K562 (cell line): Measurements from ENCODE around the gene ALOX12. TPM values are rescaled to one million over a fixed set of nuclear protein-coding genes. Genes with fewer than 3 reads are reported as not detected.

Experiments used
- ATF3 ChIP-seq, 2 experiments: fragments of 450-650 bp in 1 of 2; sonication (generic) in 1 of 2; formaldehyde crosslinking in 1 of 2; IDR thresholded peaks in 1 of 2; conservative IDR thresholded peaks in 1 of 2; 2 replicates each; pipeline versions ENCODE4 v1.6.1 to v1.8.1; 2016 to 2023; ENCODE audit warnings: mild to moderate bottlenecking in 2 of 2, moderate library complexity in 2 of 2, inconsistent platforms in 1 of 2, missing genetic modification reagents in 1 of 2
- CBFB ChIP-seq: sonication (generic); formaldehyde crosslinking; IDR thresholded peaks from 2 replicates; pipeline ENCODE4 v1.4.0; 2020; ENCODE audit warnings: mild to moderate bottlenecking, missing genetic modification reagents
- CC2D1A ChIP-seq: fragments of 450-650 bp; IDR thresholded peaks from 2 replicates; pipeline ENCODE4 v1.6.1; 2017; ENCODE audit warnings: mild to moderate bottlenecking
- CREM ChIP-seq: IDR thresholded peaks from 2 replicates; pipeline ENCODE4 v1.6.1; 2014; ENCODE audit warnings: antibody characterized with exemption, low read depth
- IFI16 ChIP-seq: fragments of 250-450 bp; sonication (Bioruptor Pico); IDR thresholded peaks from 2 replicates; pipeline ENCODE4 v2.1.2; 2022; ENCODE audit warnings: mild to moderate bottlenecking, inconsistent platforms
- MEIS2 ChIP-seq: fragments of 450-650 bp; IDR thresholded peaks from 2 replicates; pipeline ENCODE4 v1.6.1; 2014; ENCODE audit warnings: mild to moderate bottlenecking; ENCODE audit not compliant: partially characterized antibody
- MTA2 ChIP-seq: fragments of 450-650 bp; IDR thresholded peaks from 2 replicates; pipeline ENCODE4 v1.6.1; 2016; ENCODE audit warnings: low read depth
- PHB2 ChIP-seq: fragments of 450-650 bp; IDR thresholded peaks from 2 replicates; pipeline ENCODE4 v1.6.1; 2017; ENCODE audit warnings: low read depth
- RAD51 ChIP-seq: fragments of 450-650 bp; IDR thresholded peaks from 2 replicates; pipeline ENCODE4 v1.7.1; 2016; ENCODE audit warnings: low read depth, mild to moderate bottlenecking, borderline replicate concordance
- RCOR1 ChIP-seq, 2 experiments: IDR thresholded peaks; 2 replicates each; pipeline ENCODE4 v1.6.1; 2012; ENCODE audit warnings: low read depth in 2 of 2, low read length in 2 of 2, borderline replicate concordance in 1 of 2, improper control_type of control experiment in 1 of 2
- RFX7 ChIP-seq: fragments of 250-450 bp; sonication (Bioruptor Pico); IDR thresholded peaks from 2 replicates; pipeline ENCODE4 v1.5.1; 2021; ENCODE audit warnings: mild to moderate bottlenecking
- SMARCA5 ChIP-seq: fragments of 450-650 bp; IDR thresholded peaks from 2 replicates; pipeline ENCODE4 v1.6.1; 2016
- TAF1 ChIP-seq: IDR thresholded peaks from 2 replicates; pipeline ENCODE4 v1.6.1; 2011; ENCODE audit warnings: mild to moderate bottlenecking, low read length, moderate library complexity; ENCODE audit not compliant: insufficient read depth, control insufficient read depth, severe bottlenecking; ENCODE audit errors: extremely low read depth
- TCF7 ChIP-seq: sonication (generic); IDR thresholded peaks from 2 replicates; pipeline ENCODE4 v1.6.1; 2016; ENCODE audit warnings: antibody characterized with exemption, borderline replicate concordance
- TGIF2 ChIP-seq: sonication (generic); formaldehyde crosslinking; IDR thresholded peaks from 2 replicates; pipeline ENCODE4 v1.8.1; 2022; ENCODE audit warnings: mild to moderate bottlenecking, missing genetic modification reagents, moderate library complexity
- UBTF ChIP-seq, 2 experiments: IDR thresholded peaks; 2 replicates each; pipeline ENCODE4 v1.6.1; 2012; ENCODE audit warnings: improper control_type of control experiment in 2 of 2, low read depth in 2 of 2, low read length in 2 of 2, borderline replicate concordance in 1 of 2
- ZNF140 ChIP-seq: fragments of 250-450 bp; sonication (Bioruptor Pico); IDR thresholded peaks from 2 replicates; pipeline ENCODE4 v1.8.0; 2021; ENCODE audit warnings: moderate library complexity, mild to moderate bottlenecking, inconsistent platforms
- ZNF232 ChIP-seq: sonication (generic); formaldehyde crosslinking; IDR thresholded peaks from 2 replicates; pipeline ENCODE4 v1.8.0; 2022; ENCODE audit warnings: mild to moderate bottlenecking, missing genetic modification reagents
- ZNF282 ChIP-seq: sonication (generic); formaldehyde crosslinking; IDR thresholded peaks from 2 replicates; pipeline ENCODE4 v1.8.1; 2023; ENCODE audit warnings: missing genetic modification reagents
- ZNF717 ChIP-seq: fragments of 250-450 bp; sonication (Bioruptor Pico); IDR thresholded peaks from 2 replicates; pipeline ENCODE4 v1.5.0; 2021
- ZNF75A ChIP-seq: fragments of 450-650 bp; formaldehyde crosslinking; IDR thresholded peaks from 2 replicates; pipeline ENCODE4 v1.4.0; 2020; ENCODE audit warnings: mild to moderate bottlenecking
- ZSCAN29 ChIP-seq: fragments of 450-650 bp; IDR thresholded peaks from 2 replicates; pipeline ENCODE4 v1.6.1; 2017
- polyA plus RNA-seq, 8 experiments: library from polyadenylated mRNA; depleted of rRNA in 4 of 8; stranded (reverse) in 5 of 8; unstranded in 3 of 8; fragments of >200 nt; fragmentation: Nextera tagmentation in 2 of 8; fragmentation: Illumina TruSeq in 1 of 8; extraction: Ambion mirVana in 2 of 8; extraction: Trizol in 1 of 8; gene quantifications; 2 replicates each; pipeline versions ENCODE4 v1.2.1 to v1.2.3, GENCODE V29; 2011 to 2014; ENCODE audit warnings: inconsistent platforms in 1 of 8, missing spikeins in 1 of 8
- total RNA-seq, 7 experiments: library from RNA; depleted of rRNA in 6 of 7; stranded (reverse); fragments of >200 nt in 6 of 7; fragmentation: Illumina TruSeq in 2 of 7; extraction: Trizol in 2 of 7; gene quantifications; 2 replicates each; pipeline versions ENCODE4 v1.2.1 to v1.2.3, GENCODE V29; 2011 to 2021; ENCODE audit warnings: low replicate concordance in 1 of 7
- TF ChIP-seq, protein P1 (sequence below): fragments of 450-650 bp; IDR thresholded peaks from 2 replicates; pipeline ENCODE4 v1.6.1; 2014; ENCODE audit warnings: low read depth, mild to moderate bottlenecking, moderate library complexity, borderline replicate concordance
- TF ChIP-seq, protein P2 (sequence below): fragments of 450-650 bp; IDR thresholded peaks from 2 replicates; pipeline ENCODE4 v1.7.1; 2018; ENCODE audit warnings: mild to moderate bottlenecking, low read depth; ENCODE audit not compliant: partially characterized antibody

The ALOX12 gene
- total and polyA plus RNA-seq, 9 of the 15 experiments (the other 6 are each of a cell fraction or from before 2014, with no cell fraction given) = 0.09 to 1.1 (median 0.47) TPM; not detected in 1

- TF ChIP-seq ZNF75A (CRISPR knock-in tag) = no peak
- TF ChIP-seq CBFB = no peak
- no peak for TF ChIP-seq ZNF282 (CRISPR knock-in tag)
- no peak for TF ChIP-seq TCF7
- TF ChIP-seq MEIS2 = no peak
- TF ChIP-seq SMARCA5 = no peak
- no peak for TF ChIP-seq MTA2
- TF ChIP-seq RFX7 (CRISPR knock-in tag) = 0 out of 2 replicates have a peak, but pooled peaks have one; percentile 37
- peak; percentile 84; the same call in 1 of the 2 replicates for TF ChIP-seq ZNF140 (CRISPR knock-in tag)
- no peak for TF ChIP-seq RAD51
- no peak for TF ChIP-seq CREM
- no peak for TF ChIP-seq ZNF717
- no peak for TF ChIP-seq CC2D1A
- TF ChIP-seq IFI16 (CRISPR knock-in tag) = peak; percentile 80
- TF ChIP-seq TGIF2 (CRISPR knock-in tag) = no peak
- TF ChIP-seq PHB2 = no peak
- TF ChIP-seq, protein P1, sequence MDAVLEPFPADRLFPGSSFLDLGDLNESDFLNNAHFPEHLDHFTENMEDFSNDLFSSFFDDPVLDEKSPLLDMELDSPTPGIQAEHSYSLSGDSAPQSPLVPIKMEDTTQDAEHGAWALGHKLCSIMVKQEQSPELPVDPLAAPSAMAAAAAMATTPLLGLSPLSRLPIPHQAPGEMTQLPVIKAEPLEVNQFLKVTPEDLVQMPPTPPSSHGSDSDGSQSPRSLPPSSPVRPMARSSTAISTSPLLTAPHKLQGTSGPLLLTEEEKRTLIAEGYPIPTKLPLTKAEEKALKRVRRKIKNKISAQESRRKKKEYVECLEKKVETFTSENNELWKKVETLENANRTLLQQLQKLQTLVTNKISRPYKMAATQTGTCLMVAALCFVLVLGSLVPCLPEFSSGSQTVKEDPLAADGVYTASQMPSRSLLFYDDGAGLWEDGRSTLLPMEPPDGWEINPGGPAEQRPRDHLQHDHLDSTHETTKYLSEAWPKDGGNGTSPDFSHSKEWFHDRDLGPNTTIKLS = no peak
- no peak for TF ChIP-seq ATF3 (IDR thresholded peaks at IDR 0.05)
- no peak for TF ChIP-seq ATF3 (CRISPR knock-in tag; conservative IDR thresholded peaks at IDR 0.05)
- TF ChIP-seq UBTF (IDR thresholded peaks at IDR 0.05; ENCODE audit: borderline replicate concordance in 1 of 2, low read depth in 2 of 2, low read length in 2 of 2) = no peak
- no peak for TF ChIP-seq RCOR1 (IDR thresholded peaks at IDR 0.05; ENCODE audit: borderline replicate concordance in 1 of 2, low read depth in 2 of 2, low read length in 2 of 2)
- TF ChIP-seq TAF1 = no peak
- TF ChIP-seq ZNF232 (CRISPR knock-in tag) = no peak
- TF ChIP-seq, protein P2, sequence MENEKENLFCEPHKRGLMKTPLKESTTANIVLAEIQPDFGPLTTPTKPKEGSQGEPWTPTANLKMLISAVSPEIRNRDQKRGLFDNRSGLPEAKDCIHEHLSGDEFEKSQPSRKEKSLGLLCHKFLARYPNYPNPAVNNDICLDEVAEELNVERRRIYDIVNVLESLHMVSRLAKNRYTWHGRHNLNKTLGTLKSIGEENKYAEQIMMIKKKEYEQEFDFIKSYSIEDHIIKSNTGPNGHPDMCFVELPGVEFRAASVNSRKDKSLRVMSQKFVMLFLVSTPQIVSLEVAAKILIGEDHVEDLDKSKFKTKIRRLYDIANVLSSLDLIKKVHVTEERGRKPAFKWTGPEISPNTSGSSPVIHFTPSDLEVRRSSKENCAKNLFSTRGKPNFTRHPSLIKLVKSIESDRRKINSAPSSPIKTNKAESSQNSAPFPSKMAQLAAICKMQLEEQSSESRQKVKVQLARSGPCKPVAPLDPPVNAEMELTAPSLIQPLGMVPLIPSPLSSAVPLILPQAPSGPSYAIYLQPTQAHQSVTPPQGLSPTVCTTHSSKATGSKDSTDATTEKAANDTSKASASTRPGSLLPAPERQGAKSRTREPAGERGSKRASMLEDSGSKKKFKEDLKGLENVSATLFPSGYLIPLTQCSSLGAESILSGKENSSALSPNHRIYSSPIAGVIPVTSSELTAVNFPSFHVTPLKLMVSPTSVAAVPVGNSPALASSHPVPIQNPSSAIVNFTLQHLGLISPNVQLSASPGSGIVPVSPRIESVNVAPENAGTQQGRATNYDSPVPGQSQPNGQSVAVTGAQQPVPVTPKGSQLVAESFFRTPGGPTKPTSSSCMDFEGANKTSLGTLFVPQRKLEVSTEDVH = no peak
- no peak for TF ChIP-seq ZSCAN29
These were observed 48.1 kb upstream of the ALOX12 start (continued) for GRCh38 chr17:6947745-6948144.
